NCI-H526 (cell line): ENCODE results near the gene UBE2H.
"Not testable (repeated sequence)": the region's sequence is repeated elsewhere in the genome, so short reads cannot be mapped to it uniquely, and the experiment has no call there.

Experiments used
- DNase-seq, 2 experiments: peaks; one replicate each; lab custom pipeline; 2025; lab: John Stamatoyannopoulos, UW

UBE2H gene

DNA sequence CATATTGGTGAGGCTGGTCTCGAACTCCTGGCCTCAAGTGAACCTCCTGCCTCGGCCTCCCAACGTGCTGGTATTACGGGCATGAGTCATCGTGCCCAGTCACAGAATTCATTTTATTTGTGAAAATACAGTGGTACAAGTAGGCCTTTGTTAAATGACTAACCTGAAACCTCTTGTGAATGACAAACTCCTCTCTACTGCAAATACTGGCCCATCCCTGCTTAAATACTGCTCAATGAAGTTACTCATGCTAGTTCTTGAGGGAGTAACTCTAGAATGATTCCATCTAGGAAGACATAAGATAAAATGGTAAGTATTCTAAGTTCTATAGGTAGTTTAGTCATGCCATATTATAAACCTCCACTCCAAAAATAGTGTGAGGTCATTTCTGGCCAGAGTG lies 80.7 kb downstream of the UBE2H start:
- DNase-seq, result no peak

DNA sequence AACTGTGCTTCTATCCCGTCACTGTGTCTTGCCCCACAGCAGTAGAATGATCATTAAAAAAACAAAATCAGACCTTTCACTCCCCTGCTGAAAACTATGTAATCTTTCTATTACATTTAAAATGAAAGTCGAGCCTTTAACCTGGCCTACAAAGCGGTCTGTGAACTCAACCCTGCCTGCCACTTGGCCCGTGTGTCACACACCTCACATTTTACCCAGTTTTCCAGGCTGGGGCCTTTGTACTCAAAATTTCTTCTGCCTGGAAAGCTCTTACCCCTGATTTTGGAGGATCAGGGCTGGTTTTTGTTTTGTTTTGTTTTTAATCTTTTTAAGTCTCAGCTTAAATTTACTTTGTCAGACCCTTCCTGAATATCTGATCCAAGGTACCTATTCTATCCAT lies 82.1 kb downstream of the UBE2H start:
- DNase-seq, result no peak

DNA sequence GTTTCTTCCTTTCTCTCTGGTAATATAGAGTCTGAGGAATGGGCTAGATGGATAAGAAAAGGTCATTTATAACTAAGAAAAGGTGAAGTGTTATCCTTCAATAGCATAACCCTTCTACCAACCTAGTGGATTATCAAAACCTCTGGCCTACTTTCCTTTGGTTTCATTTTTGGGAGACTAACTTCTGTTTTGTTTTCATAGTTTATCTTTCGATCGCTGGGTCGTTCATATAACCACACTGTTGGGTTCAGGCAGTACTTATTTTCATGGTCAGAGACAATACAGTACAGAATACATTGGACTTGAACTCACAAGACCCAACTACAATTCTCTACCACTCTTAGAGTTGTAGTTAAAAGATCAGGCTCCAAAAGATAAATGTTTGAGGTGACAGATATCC lies 86.5 kb downstream of the UBE2H start:
- DNase-seq, result no peak

DNA sequence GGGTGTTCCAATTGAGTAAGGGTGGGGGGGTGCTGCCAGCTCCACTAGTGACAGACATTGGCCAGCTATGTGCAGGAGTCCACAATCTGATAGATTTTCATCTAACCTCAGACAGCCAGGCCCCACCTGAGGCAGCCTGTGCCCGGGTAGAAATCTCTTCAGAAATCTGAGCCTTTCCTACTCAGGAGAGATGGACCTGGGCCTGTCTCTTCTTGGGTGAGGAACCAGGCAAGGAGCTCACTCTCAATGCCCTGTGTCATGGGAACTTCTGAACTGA lies 86.9 kb downstream of the UBE2H start:
- no peak for DNase-seq

DNA sequence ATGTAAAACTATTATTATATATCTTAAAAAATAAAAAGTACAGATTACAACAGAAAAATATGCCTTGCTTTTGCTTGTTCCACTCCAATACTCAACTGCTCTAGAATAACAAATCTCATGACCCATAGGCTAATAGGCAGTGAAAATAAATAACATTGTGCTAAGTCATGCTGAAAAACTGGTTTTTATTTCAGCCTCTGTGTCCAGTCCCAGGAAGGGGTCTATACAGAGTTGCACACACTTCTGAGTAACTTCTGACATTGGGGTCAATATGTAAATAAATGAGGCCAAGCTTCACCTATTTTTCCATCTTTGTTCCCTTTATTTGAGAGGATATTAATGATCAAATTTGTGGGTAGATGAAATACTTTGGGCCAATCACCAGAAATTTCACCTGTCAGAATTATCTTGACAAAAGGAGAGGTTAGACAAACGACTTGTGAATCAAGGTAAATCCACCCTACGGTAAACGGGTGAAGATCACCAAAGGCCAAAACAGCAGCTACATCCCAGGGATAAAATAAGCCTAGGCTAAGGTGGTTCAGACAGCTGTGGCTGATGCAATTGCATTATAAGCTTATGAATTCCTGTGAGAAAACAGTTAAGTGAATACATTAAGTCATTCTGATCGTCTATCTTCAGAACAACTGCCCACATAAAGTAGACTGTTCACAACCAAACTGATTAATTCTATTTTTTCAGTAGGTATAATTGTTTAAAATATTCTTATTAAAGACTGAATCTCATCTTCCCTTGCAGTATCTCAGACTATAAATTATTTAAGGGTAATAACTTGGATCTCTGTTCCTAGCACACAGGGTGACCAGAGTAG lies 87.5 kb downstream of the UBE2H start:
- DNase-seq, result no peak

DNA sequence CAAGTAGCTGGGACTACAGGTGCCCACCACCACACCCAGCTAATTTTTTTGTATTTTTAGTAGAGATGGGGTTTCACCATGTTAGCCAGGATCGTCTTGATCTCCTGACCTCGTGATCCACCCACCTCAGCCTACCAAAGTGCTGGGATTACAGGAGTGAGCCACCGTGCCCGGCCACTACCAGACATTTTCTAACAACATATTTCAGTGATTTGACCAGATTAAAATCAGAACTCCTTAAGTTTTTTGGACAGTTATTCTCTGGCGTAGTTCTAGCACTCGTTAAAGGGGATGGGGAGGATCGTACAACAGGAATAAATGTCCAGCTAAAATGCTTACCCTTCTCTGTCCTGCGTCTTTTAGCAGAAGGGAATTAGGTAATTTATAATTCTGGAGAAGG lies 88.1 kb downstream of the UBE2H start:
- DNase-seq, result not testable (repeated sequence)

DNA sequence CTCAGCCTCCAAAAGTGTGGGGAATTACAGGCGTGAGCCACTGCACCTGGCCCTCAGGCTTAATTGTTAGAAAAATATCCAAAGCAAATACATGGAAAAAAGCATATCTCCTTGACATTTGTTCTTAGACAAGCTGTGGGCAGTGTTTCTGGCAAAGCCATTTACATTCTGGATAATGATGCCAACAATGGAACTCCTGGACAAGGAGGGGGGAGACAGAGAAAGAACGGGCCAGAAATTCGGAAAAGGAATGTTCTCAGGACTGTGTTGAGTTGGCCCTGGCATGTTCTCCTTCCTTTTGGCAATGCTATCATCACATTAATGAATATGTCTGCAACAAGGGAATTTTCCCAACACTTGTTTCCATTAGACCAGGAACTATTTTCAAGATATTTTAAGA lies 88.7 kb downstream of the UBE2H start:
- no peak for DNase-seq

DNA sequence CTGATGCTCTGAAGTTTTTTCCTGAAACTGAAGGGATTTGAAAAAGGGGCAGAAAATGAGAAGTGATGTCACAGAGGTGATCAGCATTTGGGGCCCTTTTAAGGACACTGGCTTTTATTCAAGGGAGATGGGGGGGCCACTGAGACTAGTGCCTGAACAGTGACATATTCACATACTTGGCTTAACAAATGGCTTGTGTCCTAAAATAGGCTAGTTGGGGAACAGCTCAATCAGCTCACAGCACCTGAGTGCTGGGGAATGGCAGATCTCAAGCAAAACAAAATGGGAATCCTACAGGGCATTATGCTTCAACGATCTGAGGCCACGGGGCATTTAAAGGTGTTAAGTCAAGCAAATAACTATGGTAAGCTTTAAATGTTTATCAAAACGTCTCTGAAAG lies 90.1 kb downstream of the UBE2H start:
- no peak for DNase-seq

DNA sequence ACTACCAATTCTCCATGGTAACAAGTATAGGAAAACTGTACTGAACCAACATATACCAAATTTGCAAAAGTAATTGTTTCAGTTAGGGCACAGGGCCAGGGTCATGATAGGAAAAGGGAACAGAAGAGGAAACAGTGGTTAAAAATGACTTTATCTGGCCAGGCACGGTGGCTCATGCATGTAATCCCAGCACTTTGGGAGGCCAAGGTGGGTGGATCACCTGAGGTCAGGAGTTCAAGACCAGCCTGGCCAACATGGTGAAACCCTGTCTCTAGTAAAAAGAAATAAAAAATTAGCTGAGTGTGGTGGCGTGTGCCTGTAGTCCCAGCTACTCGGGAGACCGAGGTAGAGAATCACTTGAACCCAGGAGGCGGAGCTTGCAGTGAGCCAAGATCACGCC lies 92.0 kb downstream of the UBE2H start:
- DNase-seq, result not testable (repeated sequence)

DNA sequence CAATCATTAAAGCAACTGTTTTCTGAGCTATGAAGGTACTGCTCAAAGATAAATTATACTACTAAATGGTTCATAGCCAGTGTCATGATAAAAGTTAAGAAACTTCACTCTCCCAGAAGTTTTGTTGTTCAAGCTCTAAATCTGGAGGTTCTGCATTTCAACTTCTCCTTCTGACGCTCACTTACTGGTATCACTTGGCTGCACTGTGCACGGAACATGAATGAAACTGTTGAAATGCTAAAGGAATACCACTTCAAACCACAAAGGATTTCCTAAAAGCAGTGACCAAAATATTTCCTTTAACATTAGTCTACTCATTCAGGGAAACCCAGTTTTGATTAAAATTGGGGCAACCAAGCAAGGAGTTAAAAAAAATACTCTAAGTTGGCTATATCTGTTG lies 93.6 kb downstream of the UBE2H start:
- DNase-seq, result no peak

DNA sequence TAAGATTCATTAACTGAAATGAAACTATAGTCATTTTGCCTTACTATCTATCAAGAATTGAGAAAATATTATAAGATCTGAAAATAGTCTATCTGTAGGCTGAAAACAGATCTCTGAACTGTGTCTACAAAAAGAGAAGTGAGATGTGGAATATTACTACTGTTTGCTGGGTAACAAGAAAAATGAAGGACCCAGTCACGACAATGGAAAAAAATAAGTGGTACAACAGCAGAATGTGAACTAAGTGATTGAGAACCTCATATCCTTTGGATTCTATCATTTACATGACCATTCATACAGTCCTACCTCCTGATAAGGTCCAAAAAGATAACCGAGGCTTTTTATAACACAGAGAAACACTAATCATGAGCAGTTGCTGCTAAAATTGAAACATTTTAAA lies 94.3 kb downstream of the UBE2H start:
- no peak for DNase-seq

DNA sequence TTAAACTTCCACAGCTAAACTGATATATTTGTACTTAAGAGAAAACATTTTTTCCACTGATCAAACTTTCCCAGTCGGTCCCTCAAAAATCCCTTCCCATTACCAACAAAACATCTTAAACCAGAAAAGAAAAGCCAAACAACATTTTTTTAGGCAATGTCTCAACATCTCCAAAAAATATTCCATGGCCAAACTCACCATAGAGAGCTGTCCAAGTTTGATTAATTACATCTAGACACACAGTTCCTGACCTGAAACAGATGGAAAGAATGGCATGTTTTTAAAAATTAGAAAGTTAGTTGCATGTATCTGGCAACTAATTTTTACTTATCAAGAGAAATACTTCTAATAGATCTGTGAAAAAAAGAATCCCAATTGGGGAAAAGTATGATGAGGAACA lies 95.4 kb downstream of the UBE2H start:
- no peak for DNase-seq

DNA sequence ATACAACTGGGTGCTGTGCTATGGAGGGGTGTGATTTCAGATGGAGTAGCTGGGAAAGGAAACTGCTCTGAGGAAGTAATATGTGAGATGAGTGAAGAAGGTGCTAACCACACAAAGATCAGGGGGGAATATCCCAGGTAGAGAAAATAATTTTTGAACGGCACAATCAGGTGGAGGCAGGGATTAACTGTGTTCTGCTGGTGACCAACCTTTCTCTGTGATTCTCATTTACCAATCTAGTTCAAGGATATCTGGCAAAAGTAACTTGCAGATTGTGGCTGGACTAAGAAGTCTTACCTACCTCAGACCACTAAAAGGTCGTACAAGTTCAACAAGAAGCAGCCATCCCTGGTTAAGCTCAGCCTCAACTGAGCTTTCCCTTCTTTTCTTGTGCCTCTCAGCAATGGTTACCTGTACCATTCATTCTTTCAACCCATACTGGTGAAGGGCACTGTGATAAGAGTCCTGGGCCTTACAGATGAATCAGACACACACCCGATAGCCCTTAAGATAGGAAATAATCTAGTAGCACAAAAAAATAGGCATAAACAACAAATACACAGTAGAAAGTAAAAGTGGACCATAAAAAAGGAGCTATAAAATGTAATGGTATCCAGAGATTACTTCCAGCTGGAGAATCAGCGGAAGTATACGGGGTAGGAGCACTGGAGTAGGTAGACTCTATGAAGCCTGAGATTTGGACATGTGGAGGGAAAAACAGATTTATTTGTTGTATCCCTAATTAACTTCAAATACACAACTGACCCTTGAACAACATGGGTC lies 96.6 kb downstream of the UBE2H start:
- no peak for DNase-seq

DNA sequence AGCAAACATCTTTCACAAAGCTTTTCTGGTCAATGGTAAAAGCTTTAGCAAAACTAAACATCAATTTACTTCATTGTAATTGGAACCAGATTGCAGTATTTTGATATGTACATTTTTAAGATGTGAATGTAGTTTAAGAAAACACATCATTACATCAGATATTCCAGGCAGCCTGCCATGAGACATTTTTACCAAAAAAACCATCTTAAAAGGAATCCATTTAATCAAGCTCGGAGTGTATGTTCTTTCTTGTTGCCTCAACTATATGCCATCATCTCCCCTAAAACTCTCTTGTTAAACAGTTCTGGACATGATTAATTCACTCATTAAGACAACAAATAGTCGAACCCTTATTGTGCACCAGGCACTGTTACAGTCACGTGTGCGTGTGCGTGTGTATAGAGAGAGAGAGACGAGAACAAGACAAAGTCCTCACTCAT lies 97.5 kb downstream of the UBE2H start:
- DNase-seq, result no peak

DNA sequence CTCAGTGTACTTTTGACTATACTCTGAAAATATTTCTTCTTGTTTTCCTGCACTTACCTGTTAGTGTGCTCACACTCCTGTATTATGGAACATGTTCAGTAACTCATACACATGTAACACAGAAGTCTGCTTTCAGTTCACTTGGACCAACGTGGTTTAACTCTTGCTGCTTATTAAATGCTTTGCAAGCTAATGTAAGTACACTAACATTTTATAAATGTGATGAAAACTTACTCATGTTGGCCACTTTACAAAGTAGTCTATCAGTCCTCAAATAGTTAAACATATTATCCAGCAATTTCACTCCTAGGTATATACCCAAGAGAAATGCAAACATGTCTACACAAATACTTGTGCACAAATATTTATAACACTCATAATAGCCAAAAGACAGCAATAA lies 98.4 kb downstream of the UBE2H start:
- DNase-seq, result no peak

DNA sequence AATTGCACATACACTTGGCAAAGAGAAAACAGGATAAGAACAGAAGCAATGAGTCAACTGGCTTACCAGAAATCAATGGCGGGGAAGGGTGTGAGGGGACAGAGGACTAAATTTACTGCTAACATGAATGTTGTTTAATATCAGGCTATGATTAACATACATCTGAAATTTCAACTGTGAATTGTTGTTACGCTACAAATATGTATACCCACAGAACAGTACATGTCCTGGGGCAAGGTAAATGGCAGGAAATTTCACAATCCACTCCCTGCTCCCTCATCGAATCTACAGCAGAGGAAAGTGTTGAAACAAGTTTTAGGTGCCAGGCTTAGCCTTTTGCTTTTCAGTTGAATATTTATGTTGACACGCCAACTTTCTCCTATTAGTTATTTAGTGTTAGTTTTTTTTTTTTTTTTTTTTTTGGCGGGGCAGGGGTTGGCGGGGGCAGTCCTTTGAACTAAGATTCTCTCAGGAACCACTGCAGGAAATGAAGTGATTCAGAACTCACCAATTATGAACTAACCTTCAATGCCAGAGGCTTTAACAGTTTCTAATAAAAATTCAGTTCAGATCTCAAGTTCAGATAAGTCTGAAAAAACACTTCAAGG lies 99.0 kb downstream of the UBE2H start:
- no peak for DNase-seq

DNA sequence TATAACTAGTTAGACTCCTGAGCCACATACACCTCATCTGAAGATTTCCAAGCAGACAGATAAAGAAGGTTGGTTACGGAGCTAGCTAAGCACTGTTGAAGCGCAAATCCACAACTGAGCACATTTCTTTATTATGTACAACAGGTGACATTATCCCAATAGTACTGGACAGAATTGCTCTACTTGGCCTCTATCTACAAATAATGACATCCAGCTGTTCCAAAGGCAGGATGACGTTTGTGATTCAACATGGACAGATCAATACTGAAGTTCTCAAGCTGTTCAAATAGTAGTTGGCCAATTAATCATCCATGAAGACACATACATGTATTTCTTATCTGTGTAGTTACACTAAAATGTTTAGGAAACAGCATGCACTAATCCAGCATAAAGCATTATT lies 101.0 kb downstream of the UBE2H start:
- no peak for DNase-seq

DNA sequence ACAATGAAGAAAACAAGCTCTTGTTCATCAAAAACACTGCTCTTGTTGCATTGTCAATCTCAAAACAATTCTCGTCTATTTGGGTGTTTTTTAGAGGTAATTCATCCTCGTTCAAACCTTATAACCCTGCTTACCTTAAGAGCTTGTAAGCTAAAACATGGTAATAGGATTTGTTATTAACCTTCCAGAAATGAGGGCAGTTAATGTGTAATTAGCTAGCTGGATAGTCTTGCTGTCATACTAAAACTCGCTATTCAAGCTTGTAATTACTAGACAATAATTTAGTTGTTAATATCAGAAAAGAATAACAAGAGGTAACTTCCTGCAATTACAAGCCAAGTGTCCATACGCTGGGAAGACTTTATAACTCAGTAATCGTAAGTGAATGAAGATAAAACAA lies 101.6 kb downstream of the UBE2H start:
- DNase-seq, result no peak

DNA sequence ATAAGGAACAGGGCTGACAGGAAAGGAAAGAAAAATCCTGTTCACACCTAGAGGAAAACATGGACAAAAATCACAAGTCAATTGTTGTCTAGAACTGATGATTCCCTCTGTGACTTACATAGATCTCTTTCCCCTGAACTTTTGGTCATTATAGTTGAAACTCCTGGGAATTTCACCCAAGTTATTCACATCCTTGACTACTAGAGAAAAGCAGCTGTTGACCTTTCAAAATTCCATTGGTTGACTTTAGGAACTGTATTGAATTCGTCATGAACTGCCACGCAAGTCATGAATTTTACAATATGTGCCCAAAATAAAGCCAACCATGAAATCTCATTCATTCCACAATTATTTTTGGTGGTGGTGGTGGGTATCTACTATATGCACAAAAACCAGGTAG lies 104.3 kb downstream of the UBE2H start:
- no peak for DNase-seq

DNA sequence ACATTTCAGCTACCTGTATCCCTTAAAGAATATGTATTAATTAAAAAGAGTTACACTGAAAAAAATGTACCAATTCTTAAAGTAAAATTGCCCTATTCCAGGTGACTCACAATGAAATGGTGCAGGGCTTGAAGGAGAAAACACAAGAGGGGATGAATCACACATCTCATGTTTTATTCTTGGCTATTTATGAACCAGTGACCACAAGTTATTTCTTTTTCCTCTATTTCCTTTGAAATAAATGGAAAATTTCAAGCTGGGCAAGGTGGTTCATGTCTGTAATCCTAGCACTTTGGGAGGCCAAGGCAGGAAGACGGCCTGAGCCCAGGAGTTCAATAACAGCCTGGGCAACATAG lies 106.8 kb downstream of the UBE2H start:
- no peak for DNase-seq

DNA sequence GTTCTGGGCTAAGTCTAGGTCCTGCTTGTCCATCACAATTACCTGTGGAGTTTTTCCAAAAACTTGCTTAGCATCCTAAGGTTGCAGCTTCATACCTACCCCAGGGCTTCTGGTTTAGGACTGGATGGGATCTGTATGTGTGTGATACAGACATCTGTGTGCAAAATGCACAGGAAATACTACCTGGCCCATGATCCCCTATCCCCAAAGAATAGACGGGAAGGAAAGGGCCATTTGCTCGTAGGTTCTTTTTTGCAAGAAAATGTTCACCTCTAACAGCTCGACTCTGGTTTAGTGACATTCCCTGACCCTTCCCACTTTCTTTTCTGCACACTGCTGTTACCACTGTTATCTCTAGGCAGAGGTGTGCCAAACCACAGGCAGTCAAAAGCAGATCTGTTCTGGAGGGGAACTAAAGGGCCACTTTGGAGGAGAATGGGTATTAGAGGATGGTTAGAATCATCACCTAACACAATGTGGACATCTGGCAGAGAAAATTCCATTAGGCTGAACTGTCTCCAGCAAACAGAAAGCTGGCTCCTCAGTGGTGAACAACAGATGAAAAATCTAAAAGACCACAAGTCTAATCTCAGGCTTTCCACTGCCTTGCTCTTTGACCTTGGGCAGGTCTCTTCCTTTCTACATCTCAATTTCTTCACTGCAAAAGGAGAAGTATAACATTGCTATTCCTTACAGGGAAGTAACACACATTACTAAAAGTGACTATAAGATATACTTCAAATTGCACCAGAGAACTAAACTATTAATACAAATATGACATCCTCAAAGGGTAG lies 107.4 kb downstream of the UBE2H start:
- no peak for DNase-seq

DNA sequence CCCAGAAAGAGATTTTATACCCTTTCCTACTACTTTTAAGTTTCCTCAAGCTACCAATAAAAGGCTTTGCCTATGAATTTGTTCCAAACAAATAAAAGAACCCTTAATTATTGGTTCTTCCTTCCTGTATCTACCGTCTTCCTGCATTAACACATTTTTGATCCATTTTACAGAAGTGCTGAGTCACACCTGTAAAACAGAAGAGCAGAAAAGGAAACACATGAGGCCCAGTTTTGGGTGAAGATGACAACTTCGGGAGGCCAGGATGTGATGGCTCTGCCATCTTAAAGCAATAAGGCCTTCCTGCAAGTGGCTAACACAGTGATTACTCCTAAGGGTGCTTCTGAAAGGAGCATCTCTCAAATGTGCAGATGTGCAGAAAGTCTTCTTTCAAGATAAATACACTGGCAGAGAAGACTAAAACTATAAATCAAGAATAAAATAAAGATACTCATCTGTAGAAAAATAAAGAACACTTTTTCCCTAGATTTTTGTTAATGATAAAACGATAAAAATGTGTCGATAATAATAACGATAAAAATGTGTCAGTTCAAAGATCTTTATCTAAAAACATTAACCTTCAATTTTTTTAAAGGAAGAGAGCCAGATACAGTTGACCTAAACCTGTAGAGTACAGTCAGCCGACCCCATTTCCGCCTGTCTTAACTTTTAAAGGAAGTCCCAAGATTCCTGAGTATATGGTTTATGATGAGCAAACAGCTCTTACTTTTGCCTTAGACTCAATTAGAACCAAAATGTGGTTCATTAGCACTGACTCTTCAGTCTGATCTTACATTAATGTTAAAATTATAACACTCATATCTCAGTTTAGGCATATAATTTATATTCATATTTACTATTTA lies 108.6 kb downstream of the UBE2H start:
- no peak for DNase-seq
